Chondrocyte (in vitro differentiated cells): Measurements from ENCODE around the gene FGF22. TPM values are rescaled to one million over a fixed set of nuclear protein-coding genes. Genes with fewer than 3 reads are reported as not detected.
"Not testable (repeated sequence)": the region's sequence is repeated elsewhere in the genome, so short reads cannot be mapped to it uniquely, and the experiment has no call there.

Experiments used
- DNase-seq: peaks from one replicate; pipeline ENCODE4 v3.0.0; 2021; ENCODE audit warnings: mixed read lengths, low spot score
- H3K27ac Mint-ChIP-seq: one replicate; pipeline ENCODE4 v1.8.0; 2021; ENCODE audit warnings: mild to moderate bottlenecking, moderate library complexity, mixed read lengths; ENCODE audit not compliant: unreplicated experiment
- H3K27me3 Mint-ChIP-seq: 2 replicates; pipeline ENCODE4 v1.8.0; 2021; ENCODE audit warnings: low read depth, mixed read lengths
- H3K36me3 Mint-ChIP-seq: 2 replicates; pipeline ENCODE4 v1.8.0; 2021; ENCODE audit warnings: low read depth, mixed read lengths
- H3K4me1 Mint-ChIP-seq: 2 replicates; pipeline ENCODE4 v1.8.0; 2021; ENCODE audit warnings: low read depth, mild to moderate bottlenecking, mixed read lengths
- H3K4me3 Mint-ChIP-seq: one replicate; pipeline ENCODE4 v1.8.0; 2021; ENCODE audit warnings: mild to moderate bottlenecking, moderate library complexity, mixed read lengths; ENCODE audit not compliant: unreplicated experiment
- H3K9me3 Mint-ChIP-seq: 2 replicates; pipeline ENCODE4 v1.8.0; 2021; ENCODE audit warnings: low read depth, mixed read lengths
- CTCF ChIP-seq: fragments of 200-600 bp; sonication (generic); IDR thresholded peaks from 2 replicates; pipeline ENCODE4 v1.5.0; 2021; ENCODE audit warnings: antibody characterized with exemption, mild to moderate bottlenecking, moderate library complexity
- total RNA-seq: library from RNA; stranded (reverse); gene quantifications from 3 replicates; pipeline ENCODE4 v1.2.1, GENCODE V29; 2021

The FGF22 gene
- total RNA-seq, 1 donor from 2014 or later = not detected

DNA sequence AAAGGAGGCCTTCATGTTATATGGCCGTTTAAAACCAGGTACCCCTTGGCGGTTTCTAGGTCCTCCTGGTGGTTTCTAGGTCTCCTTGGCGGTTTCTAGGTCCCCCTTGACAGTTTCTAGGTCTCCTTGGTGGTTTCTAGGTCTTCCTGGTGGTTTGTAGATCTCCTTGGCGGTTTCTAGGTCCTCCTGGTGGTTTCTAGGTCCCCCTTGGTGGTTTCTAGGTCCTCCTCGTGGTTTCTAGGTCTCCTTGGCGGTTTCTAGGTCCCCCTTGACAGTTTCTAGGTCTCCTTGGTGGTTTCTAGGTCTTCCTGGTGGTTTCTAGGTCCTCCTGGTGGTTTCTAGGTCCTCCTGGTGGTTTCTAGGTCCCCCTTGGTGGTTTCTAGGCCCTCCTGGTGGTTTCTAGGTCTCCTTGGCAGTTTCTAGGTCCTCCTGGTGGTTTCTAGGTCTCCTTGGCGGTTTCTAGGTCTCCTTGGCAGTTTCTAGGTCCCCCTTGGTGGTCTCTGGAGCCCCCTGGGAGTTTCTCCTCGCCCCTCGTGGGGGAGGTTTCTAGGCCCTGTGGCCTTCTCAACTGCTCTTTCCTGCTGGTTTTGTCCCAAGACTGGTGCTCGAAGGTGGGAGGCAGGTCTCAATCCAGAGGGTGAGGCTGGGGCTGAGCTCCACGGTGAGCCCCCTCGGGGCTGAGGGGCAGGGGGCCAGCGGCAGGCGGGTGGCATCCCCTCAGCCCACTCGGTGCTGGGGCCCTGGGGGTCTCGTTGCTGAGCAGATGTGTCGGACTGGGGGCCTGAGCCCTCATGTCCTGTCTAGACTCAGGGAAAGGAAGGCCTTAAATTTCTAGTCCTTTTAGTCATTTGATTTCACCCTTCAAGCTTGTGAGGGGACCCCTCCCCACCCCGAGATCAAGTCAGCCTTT, 42.0 kb upstream of the FGF22 start:
- H3K4me3 Mint-ChIP-seq = no peak overlapping the region
- no peaks in the 10 kb centered on the region for H3K36me3 Mint-ChIP-seq
- H3K27me3 Mint-ChIP-seq = peaks cover 9% of the 10 kb centered on the region
- DNase-seq = no peak
- no peak overlapping the region for H3K27ac Mint-ChIP-seq
- no peak for TF ChIP-seq CTCF
- H3K9me3 Mint-ChIP-seq = no peaks in the 10 kb centered on the region
- H3K4me1 Mint-ChIP-seq = no peaks in the 10 kb centered on the region

DNA sequence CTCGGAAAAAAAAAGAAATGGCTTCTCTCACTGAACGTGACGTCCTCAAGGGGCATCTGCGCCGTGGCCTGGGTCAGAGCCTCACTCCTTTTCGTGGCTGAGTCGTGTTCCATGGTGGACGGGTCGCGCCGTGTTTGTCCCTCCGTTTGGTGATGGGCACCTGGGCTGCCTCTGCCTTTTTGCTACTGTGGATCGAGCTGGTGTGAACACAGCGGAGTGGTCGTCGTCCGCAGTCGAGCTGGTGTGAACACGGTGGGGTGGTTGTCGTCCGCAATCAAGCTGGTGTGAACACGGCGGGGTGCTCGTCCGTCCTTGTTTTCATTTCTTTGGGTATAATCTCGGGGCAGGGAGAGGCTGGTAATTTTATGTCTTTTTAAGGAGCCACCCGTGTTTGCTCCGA, 38.4 kb upstream of the FGF22 start:
- H3K27ac Mint-ChIP-seq = no peak overlapping the region
- H3K4me3 Mint-ChIP-seq = no peak overlapping the region
- no peaks in the 10 kb centered on the region for H3K9me3 Mint-ChIP-seq
- DNase-seq = no peak
- H3K4me1 Mint-ChIP-seq = no peaks in the 10 kb centered on the region
- no peaks in the 10 kb centered on the region for H3K27me3 Mint-ChIP-seq
- TF ChIP-seq CTCF = no peak
- H3K36me3 Mint-ChIP-seq = no peaks in the 10 kb centered on the region

DNA sequence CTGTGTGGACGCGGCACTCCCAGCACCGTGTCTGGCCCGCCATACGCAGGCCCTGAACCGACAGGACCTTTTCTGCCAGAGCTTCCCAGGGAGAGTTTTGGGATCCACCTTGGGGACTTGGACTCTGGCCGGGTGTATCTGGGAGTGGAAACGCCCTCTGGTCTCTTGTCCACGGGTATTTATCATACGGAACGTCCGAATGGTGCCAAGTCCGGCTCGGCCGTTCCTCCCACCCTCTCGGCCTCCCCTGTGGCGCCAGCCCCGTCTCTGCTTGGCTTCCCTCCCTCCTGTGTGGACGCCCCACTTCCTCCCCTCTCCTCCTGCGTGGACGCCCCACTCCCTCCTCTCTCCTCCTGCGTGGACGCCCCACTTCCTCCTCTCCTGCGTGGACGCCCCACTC, 37.9 kb upstream of the FGF22 start:
- no peak overlapping the region for H3K4me3 Mint-ChIP-seq
- TF ChIP-seq CTCF = no peak
- no peak for DNase-seq
- H3K27ac Mint-ChIP-seq = no peak overlapping the region
- no peaks in the 10 kb centered on the region for H3K27me3 Mint-ChIP-seq
- H3K36me3 Mint-ChIP-seq = no peaks in the 10 kb centered on the region
- H3K4me1 Mint-ChIP-seq = no peaks in the 10 kb centered on the region
- no peaks in the 10 kb centered on the region for H3K9me3 Mint-ChIP-seq

- H3K27ac Mint-ChIP-seq = no peak overlapping the region
These were observed 37.0 kb upstream of the FGF22 start for GRCh38 chr19:602391-603301.

GRCh38 chr19:603302-603639, 36.4 kb upstream of the FGF22 start:
- H3K27ac Mint-ChIP-seq, H3K4me1 Mint-ChIP-seq, H3K36me3 Mint-ChIP-seq, H3K9me3 Mint-ChIP-seq, H3K4me3 Mint-ChIP-seq, H3K27me3 Mint-ChIP-seq, DNase-seq: not testable (repeated sequence)

More at GRCh38 chr19:602391-603301, 37.0 kb upstream of the FGF22 start:
- Mint-ChIP-seq H3K4me1 (no peaks in the 10 kb centered on the region), H3K36me3 (no peaks in the 10 kb centered on the region), H3K4me3 (no peak overlapping the region), H3K27me3 (no peaks in the 10 kb centered on the region), H3K9me3 (no peaks in the 10 kb centered on the region)
- TF ChIP-seq CTCF = no peak
- DNase-seq = no peak

DNA sequence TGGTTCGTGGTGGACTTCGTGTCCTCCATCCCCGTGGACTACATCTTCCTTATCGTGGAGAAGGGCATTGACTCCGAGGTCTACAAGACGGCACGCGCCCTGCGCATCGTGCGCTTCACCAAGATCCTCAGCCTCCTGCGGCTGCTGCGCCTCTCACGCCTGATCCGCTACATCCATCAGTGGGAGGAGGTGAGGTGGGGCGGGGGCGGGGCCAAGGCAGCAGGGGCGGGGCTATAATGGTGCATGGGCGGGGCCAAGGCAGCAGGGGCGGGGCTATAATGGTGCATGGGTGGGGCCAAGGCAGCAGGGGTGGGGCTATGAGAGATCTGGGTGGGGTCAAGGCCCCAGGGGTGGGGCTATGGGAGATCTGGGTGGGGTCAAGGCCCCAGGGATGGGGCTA, 35.9 kb upstream of the FGF22 start:
- DNase-seq, H3K9me3 Mint-ChIP-seq, H3K4me3 Mint-ChIP-seq, H3K36me3 Mint-ChIP-seq, H3K27ac Mint-ChIP-seq, H3K27me3 Mint-ChIP-seq, H3K4me1 Mint-ChIP-seq: not testable (repeated sequence)
